ENCODE measurements around the gene RPUSD4.

GRCh38 chr11:126169291-126169690 lies 42.2 kb downstream of the RPUSD4 start:
- TF ChIP-seq CTCF (IDR thresholded peaks at IDR 0.05) (no peak), EZH2 (IDR thresholded peaks at IDR 0.05; ENCODE audit: borderline replicate concordance, insufficient read depth, low read depth, low read length, poor library complexity, severe bottlenecking) (no peak)

Measured in B cell (primary cell).